ENCODE data around the gene AFF3. TPM values are rescaled to one million over a fixed set of nuclear protein-coding genes. Genes with fewer than 3 reads are reported as not detected.
"Not testable (repeated sequence)": the region's sequence is repeated elsewhere in the genome, so short reads cannot be mapped to it uniquely, and the experiment has no call there.

AFF3 gene
- polyA plus RNA-seq, 1 donor: 3.5 TPM

DNA sequence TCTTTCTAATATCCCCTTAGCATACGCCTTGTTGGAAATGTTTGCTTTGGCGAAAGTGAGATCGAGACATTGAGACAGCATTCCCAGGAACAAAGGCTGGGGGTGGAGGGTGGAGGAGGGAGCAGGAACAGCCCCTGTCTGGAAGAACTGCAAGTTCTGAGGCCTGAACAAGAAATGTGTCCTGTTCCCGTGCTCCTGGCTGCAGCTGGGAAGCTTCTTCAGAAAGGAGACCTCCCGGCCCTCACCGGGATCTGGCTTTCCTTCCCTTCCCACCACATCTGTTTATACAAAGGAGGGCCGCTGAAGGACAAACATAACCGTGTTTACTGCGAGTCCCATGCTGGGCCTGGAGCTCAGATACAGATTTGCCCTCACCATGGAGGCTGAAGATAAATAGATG is 35.9 kb downstream of the AFF3 start:
- DNase-seq (ENCODE audit: low read depth): no peak

DNA sequence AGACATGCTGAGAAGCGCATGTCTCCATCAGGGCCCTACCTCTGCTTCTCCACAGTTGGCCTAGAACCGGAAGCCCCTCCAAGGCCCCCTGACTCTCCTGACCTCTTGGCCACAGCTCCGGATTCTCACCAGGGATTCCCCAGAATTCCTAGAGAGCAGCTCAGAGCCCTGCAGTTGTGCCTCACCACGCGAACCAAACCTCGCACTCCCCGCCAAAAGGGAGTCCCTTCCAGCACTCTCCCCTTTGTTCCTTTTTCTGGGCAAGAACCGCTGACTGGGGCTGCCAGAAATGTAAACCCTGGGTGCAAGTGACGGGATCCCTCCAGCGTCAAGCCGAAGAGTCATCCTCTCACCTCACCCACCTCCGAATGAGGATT is 36.7 kb downstream of the AFF3 start:
- DNase-seq (ENCODE audit: low read depth): no peak

DNA sequence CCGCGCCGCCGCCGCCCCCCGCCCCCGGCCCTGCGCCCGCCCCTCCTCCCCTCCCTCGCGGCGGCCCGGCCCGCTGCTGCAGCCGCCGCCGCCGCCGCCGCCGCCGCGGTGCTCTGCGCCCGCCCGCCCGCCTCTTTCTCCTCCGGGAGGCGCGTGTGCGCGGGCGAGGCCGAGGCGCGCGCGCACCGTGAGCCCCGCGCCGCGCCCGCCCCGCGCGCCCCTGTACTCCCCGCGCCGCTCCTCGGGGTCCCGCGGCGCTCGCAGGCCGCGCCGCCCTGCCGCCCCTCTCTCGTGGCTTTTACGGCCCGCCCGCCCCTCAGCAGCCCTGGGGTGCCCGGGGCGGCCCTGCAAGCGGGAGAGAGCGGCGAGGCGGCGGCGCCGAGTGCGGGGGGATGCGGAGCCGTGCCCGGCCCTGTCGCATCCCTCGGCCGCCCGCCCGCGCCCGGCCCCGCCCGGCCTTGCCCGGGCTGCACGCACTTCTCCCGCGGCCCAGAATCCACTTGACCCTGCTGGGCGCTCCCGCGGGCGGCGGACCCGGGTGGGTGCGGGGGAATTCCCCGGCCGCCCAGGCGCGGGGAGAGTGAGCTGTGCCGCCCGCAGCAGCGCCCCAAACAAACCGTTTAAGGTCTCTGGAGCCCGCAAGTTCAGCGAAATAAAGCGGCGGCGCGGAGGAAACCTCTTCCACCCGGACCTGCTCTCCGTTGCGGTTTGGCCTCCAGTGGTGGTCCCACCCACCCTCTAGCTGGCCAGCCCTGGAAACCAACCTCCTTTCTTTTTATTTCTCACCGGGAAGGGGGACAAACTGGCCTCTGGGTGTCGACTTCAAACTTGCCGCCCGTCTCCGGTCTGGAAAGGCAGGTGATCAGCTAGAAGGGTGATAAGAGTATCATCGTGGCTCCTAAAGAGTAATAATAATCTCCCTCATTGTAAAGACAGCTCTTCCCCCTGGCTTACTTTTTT is 37.4 kb downstream of the AFF3 start:
- no peak for DNase-seq (ENCODE audit: low read depth)

DNA sequence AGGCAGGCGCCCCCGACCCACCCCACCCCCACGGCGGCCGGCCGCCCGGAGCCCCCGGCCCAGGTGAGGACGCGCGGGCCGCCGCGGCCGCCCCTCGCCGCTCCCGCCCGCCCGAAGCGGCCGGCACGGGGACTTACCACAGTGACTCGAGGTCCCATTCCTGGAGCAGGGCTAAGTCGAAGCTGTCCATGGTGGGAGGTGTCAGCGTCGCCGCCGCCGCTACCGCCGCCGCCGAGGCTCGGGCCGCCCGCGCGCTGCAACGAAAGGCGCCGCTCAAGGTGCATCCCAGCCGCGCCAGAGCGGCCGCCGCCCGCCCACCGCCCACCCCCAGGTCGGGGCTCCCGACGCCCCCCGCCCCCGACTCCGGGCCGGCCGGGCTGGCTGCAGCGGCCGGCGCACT is 38.1 kb downstream of the AFF3 start:
- DNase-seq (ENCODE audit: low read depth): not testable (repeated sequence)

DNA sequence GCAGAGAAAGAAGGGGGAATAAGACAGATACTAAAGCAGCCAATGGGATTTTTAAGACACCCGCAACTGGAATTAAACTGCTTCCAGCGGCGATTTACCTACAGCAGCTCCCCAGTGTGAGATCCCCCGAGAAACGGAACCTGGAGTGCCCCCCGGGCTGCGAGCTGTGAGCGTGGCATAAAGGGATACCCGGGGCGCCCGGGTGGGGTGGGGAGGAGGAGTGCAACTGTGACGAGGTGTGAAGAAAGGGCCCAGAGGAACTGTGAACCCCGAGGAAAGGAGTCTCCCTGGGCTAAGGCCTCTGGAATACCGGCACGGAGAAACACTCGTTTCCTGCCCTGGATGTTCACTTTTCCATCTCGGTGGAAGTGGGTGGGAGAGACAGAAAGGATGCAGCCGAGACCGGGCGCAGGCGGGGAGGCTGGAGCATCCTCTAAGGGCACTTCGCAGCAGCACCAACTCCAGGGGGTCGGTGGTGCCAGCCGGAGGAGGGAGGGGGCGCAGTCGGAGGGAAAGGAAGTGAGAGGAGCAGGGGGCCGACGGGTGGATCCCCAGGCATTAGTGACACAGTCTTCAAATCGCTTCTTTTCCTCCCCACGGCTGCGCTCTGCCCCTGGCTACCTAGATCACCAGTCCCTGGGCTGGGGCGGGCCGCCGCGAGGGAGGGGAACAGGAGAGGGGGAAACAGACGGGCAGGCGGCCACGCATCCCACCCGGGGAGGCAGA is 38.7 kb downstream of the AFF3 start:
- DNase-seq (ENCODE audit: low read depth): not testable (repeated sequence)

DNA sequence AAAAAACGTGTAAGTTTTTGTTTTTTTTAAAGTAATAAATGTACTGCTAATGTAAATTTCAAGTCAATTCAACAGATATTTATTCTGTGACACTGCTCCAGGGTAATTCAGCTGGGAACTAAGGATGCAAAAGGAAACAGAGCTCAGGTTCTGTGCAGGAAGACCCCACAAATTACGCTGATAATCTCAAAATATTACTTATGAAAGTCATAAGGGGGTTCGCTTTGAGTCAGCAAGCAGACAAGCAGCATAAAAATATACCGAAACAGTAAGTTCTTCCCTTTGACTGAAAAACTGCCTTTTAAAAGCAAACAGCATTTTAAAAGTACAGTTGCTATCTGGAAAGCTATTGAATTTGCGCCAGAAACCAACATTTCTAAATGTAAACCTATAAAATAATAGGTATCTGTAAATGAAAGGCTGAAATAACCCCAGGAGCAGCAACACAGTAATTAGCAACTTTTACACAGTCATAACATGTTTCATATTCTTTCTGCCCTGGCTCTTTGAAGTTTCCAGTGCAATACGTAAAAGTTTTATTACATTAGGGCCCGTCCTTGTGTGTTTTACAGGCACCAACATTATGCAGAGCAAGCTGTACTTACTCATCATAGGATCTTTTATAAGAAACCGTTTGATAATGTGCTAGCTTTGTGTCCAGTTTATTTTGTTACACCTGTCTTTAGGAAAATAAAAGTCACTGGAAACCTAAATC is 39.8 kb downstream of the AFF3 start:
- DNase-seq (ENCODE audit: low read depth): not testable (repeated sequence)

DNA sequence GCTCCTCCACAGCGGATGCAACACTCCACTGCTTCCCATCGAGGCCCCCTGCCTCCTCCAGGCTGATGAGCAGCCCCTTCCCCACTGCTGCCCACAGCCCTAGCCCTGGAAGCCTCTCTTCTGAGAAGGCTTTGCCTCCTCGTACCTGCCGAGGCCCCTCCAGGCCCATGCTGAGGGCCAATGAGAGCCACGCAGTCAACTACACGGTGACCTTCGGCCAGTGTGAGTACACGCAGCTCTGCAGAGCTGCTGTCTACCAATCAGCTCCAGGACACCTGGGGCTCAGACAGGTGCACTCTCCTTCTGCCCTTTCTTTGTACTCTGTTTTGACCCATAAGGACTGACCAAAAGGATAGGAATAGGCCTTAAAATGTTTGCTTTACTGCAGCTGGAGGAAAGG is 43.5 kb downstream of the AFF3 start:
- not testable (repeated sequence) for DNase-seq (ENCODE audit: low read depth)

DNA sequence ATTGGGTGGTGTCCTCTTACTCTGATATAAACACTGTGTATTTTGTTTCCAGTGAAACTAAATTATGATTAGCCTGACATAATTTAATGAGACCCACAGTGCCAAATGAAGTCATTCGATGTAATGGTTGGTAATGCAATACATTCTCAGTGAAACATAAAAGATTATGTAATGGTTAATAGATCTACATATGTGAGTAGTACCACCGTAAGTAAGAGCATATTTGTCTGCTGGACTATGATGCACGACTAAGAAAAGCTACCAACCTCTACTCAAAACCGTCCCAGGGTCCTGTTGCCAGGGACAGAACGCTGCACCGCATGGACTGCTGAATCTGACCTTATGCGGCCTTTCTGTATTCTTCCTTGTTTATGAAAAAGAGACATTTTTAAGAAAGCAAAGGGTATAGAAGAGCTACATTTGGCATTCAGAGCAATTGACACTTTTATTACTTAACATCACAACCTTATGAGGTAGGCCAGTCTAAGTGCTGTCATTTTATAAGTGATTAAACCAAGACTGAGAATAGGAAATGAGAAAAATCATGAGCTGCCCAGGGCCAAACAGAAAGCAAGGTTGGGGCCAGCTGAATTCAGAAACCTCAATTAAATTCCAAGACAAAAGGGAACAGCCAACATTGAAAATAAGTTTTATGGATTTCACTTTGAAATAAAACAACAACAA is 44.6 kb downstream of the AFF3 start:
- DNase-seq (ENCODE audit: low read depth): not testable (repeated sequence)

DNA sequence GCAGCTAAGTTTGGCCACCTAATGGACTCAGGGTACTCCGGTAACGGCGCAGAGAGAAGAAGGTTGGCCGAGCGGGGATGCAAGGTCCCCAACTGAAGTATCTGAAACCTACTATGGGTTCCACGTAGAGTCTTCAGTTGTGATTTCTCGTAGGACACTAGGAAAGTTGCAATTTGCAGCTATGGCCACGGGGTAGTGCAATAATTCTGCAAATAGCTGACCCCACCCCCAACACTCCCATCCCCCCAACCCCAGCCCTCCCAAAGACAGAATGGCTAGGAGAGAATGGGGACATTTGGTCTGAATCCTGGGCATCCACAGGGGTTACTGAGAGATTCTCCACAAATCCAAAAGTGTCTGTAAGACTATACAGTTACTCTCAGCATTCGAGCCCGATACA is 46.5 kb downstream of the AFF3 start:
- not testable (repeated sequence) for DNase-seq (ENCODE audit: low read depth)

DNA sequence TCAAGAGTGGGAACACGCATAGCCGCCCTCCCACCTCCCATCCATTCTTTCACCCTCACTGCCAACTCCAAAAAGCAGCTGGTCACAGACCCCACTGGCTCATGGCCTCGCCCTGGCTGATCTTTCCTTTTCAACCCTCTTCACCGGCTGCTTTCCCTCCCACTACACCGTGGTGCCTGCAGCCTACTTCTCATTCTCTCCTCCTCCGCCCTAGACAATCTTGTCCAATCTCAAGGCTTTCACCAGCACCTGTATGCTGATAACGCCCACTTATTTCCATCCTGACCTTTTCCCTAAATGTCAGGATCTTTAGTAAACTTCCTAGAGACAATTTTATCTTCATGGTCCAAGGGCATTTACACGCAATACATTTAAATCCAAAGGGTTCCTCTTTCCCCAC is 50.6 kb downstream of the AFF3 start:
- not testable (repeated sequence) for DNase-seq (ENCODE audit: low read depth)

DNA sequence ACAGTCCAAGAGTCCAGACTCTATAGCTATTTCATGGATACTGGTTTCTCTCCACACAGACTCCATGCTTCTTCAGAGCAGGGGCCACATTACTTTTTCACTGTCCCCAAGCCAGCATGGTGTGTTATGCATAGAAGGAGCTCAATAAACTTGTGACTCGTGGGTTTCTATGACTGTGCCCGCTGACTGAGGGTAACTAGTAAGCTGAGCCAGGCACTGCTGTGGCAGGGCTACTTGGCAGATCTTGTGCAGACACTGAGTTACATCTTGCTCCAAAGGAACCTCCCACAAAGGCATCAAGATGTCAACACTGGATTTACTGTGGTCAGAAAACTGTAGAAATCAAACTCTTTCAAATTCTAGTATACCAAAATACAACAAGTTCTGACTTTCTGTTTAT is 56.6 kb downstream of the AFF3 start:
- DNase-seq (ENCODE audit: low read depth): not testable (repeated sequence)

DNA sequence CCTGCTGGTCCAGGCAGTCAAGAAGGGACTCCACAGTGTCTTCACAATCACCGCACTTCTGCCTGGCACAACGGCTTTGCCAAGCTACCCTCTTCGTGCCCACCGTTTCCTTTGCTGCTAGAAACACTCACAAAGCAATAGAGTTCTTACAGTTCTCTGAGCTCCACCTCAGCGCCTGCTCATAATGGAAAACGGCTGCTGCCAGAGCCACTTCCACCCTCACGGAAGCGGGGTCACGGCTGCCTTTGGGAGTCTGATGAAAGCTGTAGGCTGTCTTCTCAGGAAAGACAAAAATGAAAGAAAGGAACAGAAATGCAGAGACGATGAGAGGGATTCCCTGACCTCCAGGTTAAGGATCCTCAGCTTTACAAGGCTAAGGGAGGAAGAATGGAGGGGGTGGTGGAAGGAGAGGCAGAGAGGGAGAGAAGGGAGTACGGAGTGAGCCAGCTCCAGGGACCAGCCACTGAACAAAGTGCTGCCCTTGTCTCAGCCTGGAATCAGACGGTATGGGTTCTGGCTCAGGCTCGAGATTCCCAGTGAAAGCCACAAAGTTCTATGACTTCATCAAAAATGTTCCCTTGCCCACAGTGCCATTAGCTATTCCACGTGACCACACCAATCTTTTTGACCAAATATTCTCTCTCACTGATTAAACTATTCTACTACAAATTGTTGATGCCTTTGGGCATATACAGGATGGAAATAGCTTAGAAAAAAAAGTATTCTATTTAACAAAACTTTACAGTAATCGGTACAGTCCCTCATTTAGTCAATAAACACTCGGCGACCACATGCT is 58.8 kb downstream of the AFF3 start:
- not testable (repeated sequence) for DNase-seq (ENCODE audit: low read depth)

DNA sequence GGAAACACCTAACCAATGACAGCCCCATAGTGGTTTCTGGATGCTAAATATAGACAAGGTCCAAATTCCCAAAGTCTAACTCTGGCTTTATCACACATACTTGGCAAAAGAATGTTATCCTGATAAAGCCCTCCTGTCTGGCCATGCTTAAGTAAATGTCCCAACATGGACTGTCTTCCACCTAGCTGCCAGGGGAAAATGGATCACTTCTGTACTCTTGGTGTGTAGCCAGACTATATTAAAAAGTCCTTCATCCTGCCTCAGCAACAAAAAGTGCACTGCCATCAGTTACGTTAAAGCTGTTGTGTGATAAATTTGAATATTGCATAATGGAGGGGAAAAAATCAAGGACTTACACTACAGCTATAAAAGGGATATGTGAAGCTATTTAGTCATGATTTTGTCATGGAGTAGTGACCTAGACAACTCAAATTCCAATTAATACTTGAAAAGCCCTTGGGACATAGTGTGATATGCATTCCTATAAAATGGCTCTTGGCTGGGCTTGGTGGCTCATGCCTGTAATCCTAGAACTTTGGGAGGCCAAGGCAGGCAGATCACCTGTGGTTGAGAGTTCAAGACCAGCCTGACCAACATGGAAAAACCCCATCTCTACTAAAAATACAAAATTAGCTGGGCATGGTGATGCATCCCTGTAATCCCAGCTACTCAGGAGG is 60.0 kb downstream of the AFF3 start:
- DNase-seq (ENCODE audit: low read depth): not testable (repeated sequence)

DNA sequence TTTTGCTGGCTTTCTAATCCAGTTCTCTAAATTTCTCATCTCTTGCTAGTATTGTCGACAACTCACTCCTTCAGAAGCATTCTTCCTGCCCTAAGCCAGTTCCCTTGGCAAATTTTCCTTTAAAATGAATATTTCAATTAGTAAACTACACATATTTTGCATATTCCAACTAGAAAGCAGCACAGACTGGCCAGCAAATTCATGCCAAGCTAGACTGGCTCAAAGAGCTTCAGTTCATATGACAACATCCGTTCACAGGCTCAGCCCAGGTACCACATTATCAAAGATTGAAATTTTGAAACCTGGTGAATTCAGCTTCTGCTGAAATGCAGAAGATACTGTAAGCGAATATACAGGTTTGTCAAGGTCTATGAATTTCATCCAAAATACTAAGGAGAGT is 64.5 kb downstream of the AFF3 start:
- DNase-seq (ENCODE audit: low read depth): no peak

DNA sequence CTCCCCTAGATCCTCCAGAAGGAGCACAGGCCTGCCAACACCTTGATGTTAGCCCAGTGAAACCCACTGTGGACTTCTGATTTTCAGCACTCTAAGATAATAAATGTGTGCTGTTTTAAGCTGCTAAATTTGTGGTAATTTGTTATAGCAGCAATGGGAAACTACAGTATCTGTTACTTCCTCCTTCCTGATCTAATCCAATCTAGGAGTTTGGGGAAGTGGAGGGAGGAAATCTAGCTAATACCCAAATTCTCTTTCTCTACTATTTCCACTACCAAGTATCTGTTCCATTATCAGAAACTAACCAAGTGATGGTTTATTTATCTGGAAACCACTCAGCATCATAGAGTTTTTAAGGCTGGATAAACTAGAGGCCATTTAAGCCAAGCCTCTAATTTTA is 64.9 kb downstream of the AFF3 start:
- no peak for DNase-seq (ENCODE audit: low read depth)

DNA sequence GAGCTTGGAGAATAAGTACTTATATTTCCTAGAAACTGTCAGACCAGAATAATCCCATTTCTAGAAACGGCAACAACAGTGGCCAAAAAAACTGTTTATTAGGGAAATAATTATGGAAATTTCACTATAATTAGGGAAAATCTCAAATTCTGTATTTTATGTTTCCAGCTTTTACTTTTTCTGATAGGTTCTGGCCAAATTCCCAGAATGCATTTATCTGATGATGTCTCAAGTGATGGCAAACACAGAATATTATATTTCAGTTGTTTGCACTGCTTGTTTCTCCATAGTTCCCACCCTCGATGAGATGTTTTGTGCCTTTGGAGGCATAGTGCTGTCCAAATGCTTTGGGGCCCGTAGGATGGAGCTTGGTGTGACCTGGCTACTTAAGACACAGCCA is 66.9 kb downstream of the AFF3 start:
- no peak for DNase-seq (ENCODE audit: low read depth)

DNA sequence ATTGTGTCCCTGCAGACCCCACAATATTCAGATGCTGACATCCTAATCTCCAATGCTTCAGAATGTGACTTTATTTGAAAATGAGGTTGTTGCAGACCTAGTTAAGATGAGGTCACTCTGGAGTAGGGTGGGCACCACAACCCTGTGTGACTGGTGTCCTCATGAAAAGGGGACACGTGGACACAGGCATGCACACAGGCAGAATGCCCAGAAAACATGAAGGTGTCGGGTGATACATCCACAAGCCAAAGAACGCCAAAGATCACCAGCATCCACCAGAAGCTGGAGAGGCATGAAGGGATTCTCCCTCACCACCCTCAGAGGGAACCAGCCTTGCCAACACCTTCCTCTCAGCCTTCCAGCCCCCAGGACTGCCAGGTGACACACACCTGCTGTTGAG is 69.3 kb downstream of the AFF3 start:
- no peak for DNase-seq (ENCODE audit: low read depth)

DNA sequence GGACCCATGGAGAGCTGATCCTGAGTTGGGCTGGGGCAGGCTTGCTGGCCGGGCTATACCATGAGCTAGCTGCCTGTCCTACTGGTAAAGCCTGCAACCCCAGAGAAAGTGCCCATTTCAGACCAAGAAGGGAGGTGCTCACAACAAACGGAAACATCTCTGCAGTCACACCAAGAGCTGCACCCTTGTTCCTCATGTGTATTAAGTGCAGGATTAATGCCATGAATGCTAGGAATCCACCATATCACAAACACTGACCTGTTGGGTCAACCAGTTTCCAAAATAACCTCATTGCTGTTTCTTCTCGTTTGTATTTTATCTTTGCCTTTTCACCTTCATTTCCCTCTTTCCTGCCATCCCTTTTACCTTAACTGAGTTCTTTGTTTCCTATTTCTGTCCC is 69.9 kb downstream of the AFF3 start:
- no peak for DNase-seq (ENCODE audit: low read depth)

DNA sequence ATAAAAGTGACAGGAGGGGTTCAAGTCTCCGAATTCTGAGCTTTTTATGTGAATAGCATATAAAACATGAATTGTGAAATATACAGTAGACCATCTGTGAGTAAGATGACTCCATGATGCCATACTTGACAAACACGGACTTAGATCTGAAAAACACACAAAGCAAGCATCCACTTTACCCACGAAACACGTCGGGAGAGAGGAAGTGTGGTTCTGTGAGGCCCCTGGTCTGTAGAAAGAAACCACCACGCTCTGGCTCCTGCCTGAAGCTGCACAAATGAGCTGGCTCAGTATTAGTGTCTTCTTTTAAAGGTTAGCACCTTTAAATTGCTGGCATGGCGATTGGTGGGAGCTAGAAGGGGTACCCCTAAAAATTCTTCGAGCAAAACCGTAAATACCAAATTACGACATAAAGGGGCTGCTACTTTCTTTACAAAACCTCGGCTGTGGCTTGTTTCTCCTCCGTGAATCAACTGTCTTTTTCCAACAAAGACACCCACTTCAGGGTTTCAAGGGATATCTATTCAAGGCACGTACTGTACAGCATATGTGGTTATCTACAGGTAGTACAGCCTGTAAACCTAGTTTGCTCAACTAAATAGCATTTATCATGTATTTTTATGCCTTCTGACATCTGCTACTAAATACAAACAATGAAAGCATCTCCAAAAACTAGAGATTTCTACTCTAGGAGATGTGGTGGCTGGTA is 70.9 kb downstream of the AFF3 start:
- no peak for DNase-seq (ENCODE audit: low read depth)

DNA sequence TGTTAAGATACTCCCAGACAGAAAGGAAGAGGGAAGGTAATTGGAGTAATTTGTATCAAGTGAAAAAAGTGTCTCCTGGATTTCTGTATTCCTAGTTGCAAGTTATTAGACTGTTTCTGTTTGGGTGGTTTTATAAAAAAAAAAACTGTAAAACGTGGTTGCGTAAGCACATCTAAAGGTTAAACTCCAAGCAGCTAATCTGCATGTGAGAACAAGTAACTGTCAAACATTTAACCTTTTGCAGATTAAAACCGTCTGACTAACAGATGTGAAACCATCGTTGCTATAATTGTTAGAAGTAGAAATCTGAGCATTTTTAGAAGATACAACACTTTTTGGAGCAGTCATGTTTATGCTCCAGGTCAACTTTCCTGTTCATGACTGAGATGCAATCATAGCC is 72.3 kb downstream of the AFF3 start:
- no peak for DNase-seq (ENCODE audit: low read depth)

All from forelimb muscle (tissue), 1 donor.